Mesendoderm (in vitro differentiated cells): Measurements from ENCODE around the gene ATP5F1B.

Experiments used
- DNase-seq: peaks from one replicate; pipeline ENCODE4 v3.0.0; 2013
- H2AK5ac ChIP-seq: 2 replicates; pipeline ENCODE4 v1.6.1; 2013; ENCODE audit warnings: low read length, inconsistent platforms
- H2BK120ac ChIP-seq: 2 replicates; pipeline ENCODE4 v1.6.1; 2013; ENCODE audit warnings: low read depth, mild to moderate bottlenecking, low read length, moderate library complexity, mixed read lengths
- H2BK15ac ChIP-seq: replicated peaks from 2 replicates; pipeline ENCODE4 v1.6.1; 2013; ENCODE audit warnings: low read depth, mild to moderate bottlenecking, moderate library complexity
- H2BK5ac ChIP-seq: 2 replicates; pipeline ENCODE4 v1.6.1; 2013; ENCODE audit warnings: low read length, inconsistent platforms
- H3K18ac ChIP-seq: 2 replicates; pipeline ENCODE4 v1.6.1; 2013; ENCODE audit warnings: mild to moderate bottlenecking, low read length, mixed read lengths
- H3K23ac ChIP-seq: one replicate; pipeline ENCODE4 v1.6.1; 2013; ENCODE audit warnings: low read length
- H3K27ac ChIP-seq: 2 replicates; pipeline ENCODE4 v1.5.1; 2013; ENCODE audit warnings: low read depth, mild to moderate bottlenecking, inconsistent platforms, low read length, moderate library complexity
- H3K27me3 ChIP-seq: 2 replicates; pipeline ENCODE4 v1.6.1; 2013; ENCODE audit warnings: low read length, control low read depth, mild to moderate bottlenecking, inconsistent platforms; ENCODE audit not compliant: insufficient read depth, poor library complexity
- H3K36me3 ChIP-seq: 2 replicates; pipeline ENCODE4 v1.6.1; 2013; ENCODE audit warnings: low read length, inconsistent platforms; ENCODE audit not compliant: control insufficient read depth, insufficient read depth
- H3K4ac ChIP-seq: one replicate; pipeline ENCODE4 v1.6.1; 2013; ENCODE audit warnings: low read depth, mild to moderate bottlenecking, low read length, moderate library complexity
- H3K4me1 ChIP-seq: 2 replicates; pipeline ENCODE4 v1.6.1; 2013; ENCODE audit warnings: low read depth, low read length, inconsistent platforms; ENCODE audit not compliant: control insufficient read depth
- H3K4me2 ChIP-seq: 2 replicates; pipeline ENCODE4 v1.6.1; 2013; ENCODE audit warnings: low read length
- H3K4me3 ChIP-seq: 2 replicates; pipeline ENCODE4 v1.5.1; 2013; ENCODE audit warnings: mild to moderate bottlenecking, low read length
- H3K56ac ChIP-seq: one replicate; pipeline ENCODE4 v1.6.1; 2013; ENCODE audit warnings: low read length
- H3K79me1 ChIP-seq: 2 replicates; pipeline ENCODE4 v1.6.1; 2013; ENCODE audit warnings: low read length, inconsistent platforms
- H3K79me2 ChIP-seq: 2 replicates; pipeline ENCODE4 v1.6.1; 2013; ENCODE audit warnings: mild to moderate bottlenecking, low read length; ENCODE audit not compliant: control insufficient read depth, insufficient read depth
- H3K9ac ChIP-seq: 2 replicates; pipeline ENCODE4 v1.6.1; 2013; ENCODE audit warnings: low read length, inconsistent platforms
- H4K5ac ChIP-seq: one replicate; pipeline ENCODE4 v1.6.1; 2013; ENCODE audit warnings: low read length
- H4K8ac ChIP-seq: one replicate; pipeline ENCODE4 v1.6.1; 2013; ENCODE audit warnings: low read depth, mild to moderate bottlenecking, control low read depth, low read length, moderate library complexity
- WGBS: extraction: QIAGEN DNeasy Blood & Tissue Kit; methylation state at CpG from one replicate; pipeline ENCODE4 v1.1.7; 2013; ENCODE audit warnings: low lambda C conversion rate, missing lambda C conversion rate; ENCODE audit not compliant: insufficient coverage; ENCODE audit errors: extremely low coverage; 5-methylcytosine and 5-hydroxymethylcytosine counted together

ATP5F1B gene

GRCh38 chr12:56634837-56635791 is 10.7 kb downstream of the ATP5F1B start:
- H2BK15ac ChIP-seq = no peak overlapping the region
- H2BK120ac ChIP-seq = no peak overlapping the region
- H3K4me3 ChIP-seq = peak overlapping the region; percentile 79
- H3K27me3 ChIP-seq = no peaks in the 10 kb centered on the region
- H4K8ac ChIP-seq = no peak overlapping the region
- peaks cover 3% of the 10 kb centered on the region for H3K79me2 ChIP-seq
- H3K56ac ChIP-seq = peak overlapping the region; percentile 91
- peak overlapping the region; percentile 60 for H3K9ac ChIP-seq
- peaks cover 17% of the 10 kb centered on the region for H3K4me1 ChIP-seq
- peaks cover 11% of the 10 kb centered on the region for H3K36me3 ChIP-seq
- H4K5ac ChIP-seq = no peak overlapping the region
- no peak overlapping the region for H2AK5ac ChIP-seq
- peak overlapping the region; percentile 44 for H3K4ac ChIP-seq
- peak overlapping the region; percentile 65 for H2BK5ac ChIP-seq
- H3K4me2 ChIP-seq = peak overlapping the region; percentile 91
- H3K18ac ChIP-seq = peak overlapping the region; percentile 54
- WGBS = no CpG with 5 or more reads among the region's 47 CpGs
- peak overlapping the region; percentile 81 for H3K23ac ChIP-seq
- peak; percentile 96 for DNase-seq
- H3K79me1 ChIP-seq = peaks cover 10% of the 10 kb centered on the region
- peak overlapping the region; percentile 91 for H3K27ac ChIP-seq

GRCh38 chr12:56634242-56634836 is 11.4 kb downstream of the ATP5F1B start:
- Histone ChIP-seq H4K5ac (no peak overlapping the region), H3K4ac (peak overlapping the region; percentile 44), H3K79me2 (peaks cover 7% of the 10 kb centered on the region), H3K9ac (peak overlapping the region; percentile 60), H3K23ac (peak overlapping the region; percentile 81), H3K4me3 (peak overlapping the region; percentile 79), H3K79me1 (peaks cover 8% of the 10 kb centered on the region), H2BK15ac (no peak overlapping the region), H2BK5ac (peak overlapping the region; percentile 65), H3K36me3 (peaks cover 8% of the 10 kb centered on the region), H3K4me2 (peak overlapping the region; percentile 91), H3K18ac (peak overlapping the region; percentile 54), H3K56ac (peak overlapping the region; percentile 91), H2BK120ac (no peak overlapping the region), H4K8ac (no peak overlapping the region), H3K4me1 (peaks cover 17% of the 10 kb centered on the region), H3K27me3 (no peaks in the 10 kb centered on the region), H2AK5ac (no peak overlapping the region), H3K27ac (peak overlapping the region; percentile 91)
- WGBS = no CpG with 5 or more reads among the region's 27 CpGs
- peak; percentile 87 for DNase-seq

- no peak overlapping the region for H3K27ac ChIP-seq
- H3K4ac ChIP-seq = no peak overlapping the region
- H3K4me2 ChIP-seq = peak overlapping the region; percentile 64
- no peaks in the 10 kb centered on the region for H3K27me3 ChIP-seq
- H3K4me1 ChIP-seq = peaks cover 18% of the 10 kb centered on the region
- no peak overlapping the region for H4K8ac ChIP-seq
- peak overlapping the region; percentile 91 for H3K56ac ChIP-seq
- DNase-seq = no peak
- H3K4me3 ChIP-seq = no peak overlapping the region
- H4K5ac ChIP-seq = no peak overlapping the region
- no peak overlapping the region for H2BK5ac ChIP-seq
- H3K36me3 ChIP-seq = peaks cover 4% of the 10 kb centered on the region
- no peak overlapping the region for H2BK15ac ChIP-seq
- peaks cover 13% of the 10 kb centered on the region for H3K79me2 ChIP-seq
- no peak overlapping the region for H2AK5ac ChIP-seq
- no peak overlapping the region for H3K23ac ChIP-seq
- no peak overlapping the region for H2BK120ac ChIP-seq
- WGBS = no CpG with 5 or more reads among the region's 12 CpGs
- peak overlapping the region; percentile 60 for H3K9ac ChIP-seq
- no peak overlapping the region for H3K18ac ChIP-seq
- peaks cover 8% of the 10 kb centered on the region for H3K79me1 ChIP-seq
Measured at GRCh38 chr12:56633468-56634241, 12.1 kb downstream of the ATP5F1B start.

GRCh38 chr12:56632701-56633467 is 12.9 kb downstream of the ATP5F1B start:
- Histone ChIP-seq H3K79me1 (peaks cover 8% of the 10 kb centered on the region), H4K8ac (no peak overlapping the region), H2BK5ac (no peak overlapping the region), H3K23ac (no peak overlapping the region), H3K27me3 (no peaks in the 10 kb centered on the region), H2BK15ac (no peak overlapping the region), H3K18ac (no peak overlapping the region), H3K56ac (peak overlapping the region; percentile 66), H3K9ac (peak overlapping the region; percentile 36), H3K4ac (no peak overlapping the region), H3K79me2 (peaks cover 20% of the 10 kb centered on the region), H3K36me3 (peaks cover 2% of the 10 kb centered on the region), H3K4me1 (peaks cover 20% of the 10 kb centered on the region), H3K27ac (no peak overlapping the region), H3K4me2 (peak overlapping the region; percentile 0), H3K4me3 (no peak overlapping the region), H2AK5ac (peak overlapping the region; percentile 39), H2BK120ac (no peak overlapping the region), H4K5ac (no peak overlapping the region)
- no peak for DNase-seq
- no CpG with 5 or more reads among the region's 4 CpGs for WGBS
